PC-9 (cell line): ENCODE data around the gene ANXA11.

Experiments
- EZH2 ChIP-seq: fragments of 200-600 bp; sonication (generic); IDR thresholded peaks from 2 replicates; pipeline ENCODE4 v1.8.0; 2017; ENCODE audit warnings: antibody characterized with exemption, low read depth
- TF ChIP-seq, protein P1 (sequence below): fragments of 200-600 bp; sonication (generic); conservative IDR thresholded peaks from 2 replicates; pipeline ENCODE4 v1.6.1; 2017; ENCODE audit warnings: mixed run types, antibody characterized with exemption, mild to moderate bottlenecking, moderate library complexity

GRCh38 chr10:80194373-80195045 lies 10.8 kb downstream of the ANXA11 start:
- TF ChIP-seq, protein P1, sequence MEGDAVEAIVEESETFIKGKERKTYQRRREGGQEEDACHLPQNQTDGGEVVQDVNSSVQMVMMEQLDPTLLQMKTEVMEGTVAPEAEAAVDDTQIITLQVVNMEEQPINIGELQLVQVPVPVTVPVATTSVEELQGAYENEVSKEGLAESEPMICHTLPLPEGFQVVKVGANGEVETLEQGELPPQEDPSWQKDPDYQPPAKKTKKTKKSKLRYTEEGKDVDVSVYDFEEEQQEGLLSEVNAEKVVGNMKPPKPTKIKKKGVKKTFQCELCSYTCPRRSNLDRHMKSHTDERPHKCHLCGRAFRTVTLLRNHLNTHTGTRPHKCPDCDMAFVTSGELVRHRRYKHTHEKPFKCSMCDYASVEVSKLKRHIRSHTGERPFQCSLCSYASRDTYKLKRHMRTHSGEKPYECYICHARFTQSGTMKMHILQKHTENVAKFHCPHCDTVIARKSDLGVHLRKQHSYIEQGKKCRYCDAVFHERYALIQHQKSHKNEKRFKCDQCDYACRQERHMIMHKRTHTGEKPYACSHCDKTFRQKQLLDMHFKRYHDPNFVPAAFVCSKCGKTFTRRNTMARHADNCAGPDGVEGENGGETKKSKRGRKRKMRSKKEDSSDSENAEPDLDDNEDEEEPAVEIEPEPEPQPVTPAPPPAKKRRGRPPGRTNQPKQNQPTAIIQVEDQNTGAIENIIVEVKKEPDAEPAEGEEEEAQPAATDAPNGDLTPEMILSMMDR, result no peak
- TF ChIP-seq EZH2, result no peak
